Tibial nerve (tissue), 4 donors: ENCODE data around the gene MPST. TPM values are rescaled to one million over a fixed set of nuclear protein-coding genes. Genes with fewer than 3 reads are reported as not detected.
"Not testable (repeated sequence)": the region's sequence is repeated elsewhere in the genome, so short reads cannot be mapped to it uniquely, and the experiment has no call there.

Source experiments
- DNase-seq, 2 donors: peaks; one replicate each; pipeline ENCODE4 v3.0.0-alpha.2; 2019; ENCODE audit warnings: low spot score in 2 of 2
- H3K27ac ChIP-seq, 4 donors: fragments of 200-600 bp; sonication (generic) in 3 of 4; one replicate each; pipeline ENCODE4 v1.5.1; 2017 to 2019; ENCODE audit warnings: mild to moderate bottlenecking in 1 of 4
- H3K27me3 ChIP-seq, 2 donors: fragments of 200-600 bp; sonication (generic) in 1 of 2; one replicate each; pipeline versions ENCODE4 v1.5.1 to v1.6.0; 2017 to 2019
- H3K36me3 ChIP-seq, 3 donors: fragments of 200-600 bp; sonication (generic); one replicate each; pipeline ENCODE4 v1.5.1; 2018 to 2019
- H3K4me1 ChIP-seq, 4 donors: fragments of 200-600 bp; sonication (generic) in 3 of 4; one replicate each; pipeline ENCODE4 v1.5.1; 2017 to 2019
- H3K4me3 ChIP-seq, 4 donors: fragments of 200-600 bp; sonication (generic) in 3 of 4; one replicate each; pipeline ENCODE4 v1.5.1; 2017 to 2019; ENCODE audit warnings: mild to moderate bottlenecking in 1 of 4, moderate library complexity in 1 of 4
- H3K9me3 ChIP-seq, 4 donors: fragments of 200-600 bp; sonication (generic) in 3 of 4; one replicate each; pipeline ENCODE4 v1.5.1; 2017 to 2019
- CTCF ChIP-seq, 5 experiments: fragments of 200-600 bp in 3 of 5; fragments of 450-650 bp in 2 of 5; sonication (generic) in 3 of 5; IDR thresholded peaks; one replicate each; pipeline ENCODE4 v1.5.1; 2016 to 2019; ENCODE audit warnings: antibody characterized with exemption in 5 of 5, mild to moderate bottlenecking in 3 of 5, moderate library complexity in 2 of 5
- EP300 ChIP-seq, 2 donors: sonication (generic); formaldehyde crosslinking; IDR thresholded peaks; one replicate each; pipeline ENCODE4 v1.6.1; 2017; ENCODE audit warnings: antibody characterized with exemption in 2 of 2, mild to moderate bottlenecking in 1 of 2
- POLR2A ChIP-seq, 2 donors: fragments of 450-650 bp; IDR thresholded peaks; one replicate each; pipeline ENCODE4 v1.6.1; 2017; ENCODE audit warnings: antibody characterized with exemption in 2 of 2, mild to moderate bottlenecking in 2 of 2, moderate library complexity in 2 of 2
- WGBS, 2 donors: methylation state at CpG; one replicate each; pipeline ENCODE4 v1.1.5; 2018; 5-methylcytosine and 5-hydroxymethylcytosine counted together
- total RNA-seq, 4 donors: library from RNA; depleted of rRNA; stranded (reverse); fragments of >200 nt; gene quantifications; one replicate each; pipeline ENCODE4 v1.1.0, GENCODE V29; 2016

The MPST gene
- total RNA-seq, 4 donors from 2014 or later: 193 to 258 (median 199) TPM

GRCh38 chr22:37069319-37069718, 49.8 kb downstream of the MPST start:
- H3K27me3 ChIP-seq: peaks cover 0 to 46% of the 10 kb centered on the region in 2 donors
- H3K36me3 ChIP-seq: peaks cover 0 to 2% (median 0%) of the 10 kb centered on the region in 3 donors
- no peak overlapping the region for H3K4me3 ChIP-seq
- TF ChIP-seq POLR2A (IDR thresholded peaks at IDR 0.05) (no peak), EP300 (IDR thresholded peaks at IDR 0.05) (no peak), CTCF (IDR thresholded peaks at IDR 0.05) (no peak)
- WGBS, 2 donors: 14 to 28% methylated on average over 10 to 11 of the region's 11 CpGs
- no peak overlapping the region for H3K27ac ChIP-seq
- DNase-seq: no peak
- no peaks in the 10 kb centered on the region for H3K4me1 ChIP-seq
- H3K9me3 ChIP-seq: no peaks in the 10 kb centered on the region

DNA sequence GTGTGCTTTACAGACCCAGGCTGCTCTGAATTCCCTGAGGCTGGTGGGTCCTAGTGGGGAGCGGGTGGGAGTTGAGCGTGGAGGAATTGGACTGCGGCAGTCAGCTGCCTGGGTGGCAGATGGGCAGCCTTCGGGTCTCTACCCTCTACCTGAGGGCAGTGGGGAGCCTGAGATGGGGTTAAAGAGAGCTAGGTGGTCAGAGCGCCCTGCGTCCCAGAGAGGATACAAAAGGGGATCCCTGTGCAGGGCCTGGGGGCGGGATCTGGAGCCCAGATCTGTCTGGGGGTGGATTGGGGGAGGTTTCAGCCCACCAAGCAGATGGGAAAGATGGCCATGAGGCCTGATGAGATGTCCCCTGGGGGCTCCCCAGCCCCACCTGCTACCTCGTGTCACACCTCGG, 50.2 kb downstream of the MPST start:
- Histone ChIP-seq H3K4me3 (no peak overlapping the region), H3K27me3 (peaks cover 0 to 50% of the 10 kb centered on the region in 2 donors), H3K27ac (no peak overlapping the region), H3K4me1 (no peaks in the 10 kb centered on the region), H3K9me3 (no peaks in the 10 kb centered on the region), H3K36me3 (no peaks in the 10 kb centered on the region)
- TF ChIP-seq POLR2A (IDR thresholded peaks at IDR 0.05) (no peak), CTCF (IDR thresholded peaks at IDR 0.05) (no peak), EP300 (IDR thresholded peaks at IDR 0.05) (no peak)
- 62 to 66% methylated on average over 9 of the region's 9 CpGs for WGBS, 2 donors
- no peak for DNase-seq

- no peak for DNase-seq
- H3K9me3 ChIP-seq: no peaks in the 10 kb centered on the region
- TF ChIP-seq CTCF (IDR thresholded peaks at IDR 0.05) (no peak), EP300 (IDR thresholded peaks at IDR 0.05) (no peak), POLR2A (IDR thresholded peaks at IDR 0.05) (no peak)
- no peaks in the 10 kb centered on the region for H3K36me3 ChIP-seq
- no peak overlapping the region for H3K27ac ChIP-seq
- peaks cover 0 to 56% of the 10 kb centered on the region in 2 donors for H3K27me3 ChIP-seq
- no peaks in the 10 kb centered on the region for H3K4me1 ChIP-seq
- H3K4me3 ChIP-seq: no peak overlapping the region
- WGBS, 2 donors: 70 to 79% methylated on average over 7 to 8 of the region's 8 CpGs
These were observed 50.8 kb downstream of the MPST start for GRCh38 chr22:37070334-37070733.

DNA sequence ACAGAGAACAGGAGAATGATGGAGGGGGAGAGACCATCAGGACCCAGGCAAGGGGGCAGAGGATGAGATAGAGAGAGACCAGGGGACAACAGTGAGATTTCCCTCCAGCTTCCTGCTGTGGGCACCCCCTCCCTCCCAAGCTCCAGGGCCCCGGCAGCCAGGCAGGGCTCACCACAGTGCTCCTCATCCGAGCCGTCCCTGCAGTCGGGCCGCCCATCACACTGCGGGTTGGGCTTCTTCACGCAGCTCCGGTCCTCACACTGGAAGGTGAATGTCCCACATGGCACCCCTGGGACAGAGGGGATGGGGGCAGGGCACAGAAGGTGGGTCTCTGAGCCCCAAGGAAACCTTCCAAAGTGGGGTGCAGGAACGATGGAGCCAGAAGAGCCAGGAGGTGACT, 51.2 kb downstream of the MPST start:
- Histone ChIP-seq H3K27me3 (peaks cover 0 to 58% of the 10 kb centered on the region in 2 donors), H3K4me1 (no peaks in the 10 kb centered on the region), H3K4me3 (no peak overlapping the region), H3K27ac (no peak overlapping the region), H3K36me3 (no peaks in the 10 kb centered on the region), H3K9me3 (no peaks in the 10 kb centered on the region)
- TF ChIP-seq EP300 (IDR thresholded peaks at IDR 0.05) (no peak), CTCF (IDR thresholded peaks at IDR 0.05) (no peak), POLR2A (IDR thresholded peaks at IDR 0.05) (no peak)
- no peak for DNase-seq
- WGBS, 2 donors: 34 to 41% methylated on average over 9 of the region's 9 CpGs

DNA sequence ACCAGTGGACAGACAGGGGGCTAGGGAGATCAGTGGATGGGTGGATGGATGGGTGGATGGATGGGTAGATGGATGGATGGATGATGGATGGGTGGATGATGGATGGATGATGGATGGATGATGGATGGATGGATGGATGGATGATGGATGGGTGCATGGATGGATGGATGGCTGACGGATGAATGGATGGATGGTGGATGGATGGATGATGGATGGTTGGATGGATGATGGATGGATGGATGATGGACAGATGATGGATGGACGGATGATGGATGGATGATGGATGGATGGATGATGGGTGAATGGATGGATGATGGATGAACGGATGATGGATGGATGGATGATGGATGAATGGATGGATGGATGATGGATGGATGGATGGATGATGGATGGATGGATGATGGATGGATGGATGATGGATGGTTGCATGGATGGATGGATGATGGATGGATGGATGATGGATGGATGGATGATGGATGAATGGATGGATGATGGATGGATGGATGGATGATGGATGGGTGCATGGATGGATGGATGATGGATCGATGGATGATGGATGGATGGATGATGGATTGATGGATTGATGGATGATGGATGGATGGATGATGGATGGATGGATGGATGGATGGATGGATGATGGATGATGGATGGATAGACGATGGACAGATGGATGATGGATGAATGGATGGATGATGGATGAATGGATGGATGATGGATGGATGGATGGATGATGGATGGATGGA, 52.5 kb downstream of the MPST start:
- H3K27me3 ChIP-seq: peaks cover 0 to 66% of the 10 kb centered on the region in 2 donors
- not testable (repeated sequence) for H3K4me3 ChIP-seq, H3K9me3 ChIP-seq, DNase-seq, H3K4me1 ChIP-seq, H3K27ac ChIP-seq, H3K36me3 ChIP-seq
- WGBS, 2 donors: 93 to 94% methylated on average over 5 of the region's 5 CpGs
